LNCAP (cell line): Measurements from ENCODE around the gene SDF4.

Experiments
- CTCF ChIP-seq: fragments of 450-650 bp; IDR thresholded peaks from 2 replicates; pipeline ENCODE4 v1.5.1; 2017; ENCODE audit warnings: mild to moderate bottlenecking

Gene SDF4

DNA sequence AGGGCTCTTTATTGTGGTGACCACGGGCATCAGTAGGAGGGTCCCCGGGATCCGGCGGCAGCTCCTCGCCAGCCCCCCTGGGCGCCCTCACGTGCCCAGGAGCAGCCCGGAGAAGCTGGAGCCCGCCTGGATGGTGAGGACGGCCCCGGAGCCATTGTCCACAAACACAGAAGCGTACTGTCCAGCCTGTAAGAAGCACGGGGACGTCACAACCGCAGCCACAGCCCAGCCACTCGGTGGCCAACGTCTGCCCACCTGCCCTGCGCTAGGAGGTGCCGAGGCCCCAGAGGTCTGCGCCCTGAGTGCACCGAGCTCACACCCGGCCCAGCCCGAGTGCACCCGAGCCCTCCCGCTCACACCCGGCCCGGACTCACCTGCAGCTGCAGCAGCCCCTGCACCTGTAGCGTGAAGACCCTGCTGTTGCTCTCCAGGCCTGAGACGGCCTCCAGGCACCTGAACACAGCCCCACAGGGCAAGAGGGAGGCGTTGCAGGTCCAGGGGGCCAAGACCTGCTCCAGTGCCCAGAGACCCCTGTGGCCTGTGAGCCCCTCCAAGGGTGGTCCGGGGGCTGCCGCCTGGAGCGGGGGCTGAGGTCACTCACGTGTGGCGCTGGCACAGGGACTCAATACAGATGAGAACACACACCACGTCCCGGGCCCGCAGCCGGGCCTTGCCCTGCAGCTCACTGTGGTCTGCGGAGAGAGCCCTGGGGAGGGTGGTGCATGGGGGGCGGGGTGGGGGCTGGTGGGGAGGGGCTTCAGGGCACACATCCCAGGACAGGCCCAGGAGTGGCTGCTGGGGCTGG lies 10.9 kb upstream of the SDF4 start:
- no peak for TF ChIP-seq CTCF

- no peak for TF ChIP-seq CTCF
Measured at GRCh38 chr1:1241588-1242219, 9.9 kb upstream of the SDF4 start.

DNA sequence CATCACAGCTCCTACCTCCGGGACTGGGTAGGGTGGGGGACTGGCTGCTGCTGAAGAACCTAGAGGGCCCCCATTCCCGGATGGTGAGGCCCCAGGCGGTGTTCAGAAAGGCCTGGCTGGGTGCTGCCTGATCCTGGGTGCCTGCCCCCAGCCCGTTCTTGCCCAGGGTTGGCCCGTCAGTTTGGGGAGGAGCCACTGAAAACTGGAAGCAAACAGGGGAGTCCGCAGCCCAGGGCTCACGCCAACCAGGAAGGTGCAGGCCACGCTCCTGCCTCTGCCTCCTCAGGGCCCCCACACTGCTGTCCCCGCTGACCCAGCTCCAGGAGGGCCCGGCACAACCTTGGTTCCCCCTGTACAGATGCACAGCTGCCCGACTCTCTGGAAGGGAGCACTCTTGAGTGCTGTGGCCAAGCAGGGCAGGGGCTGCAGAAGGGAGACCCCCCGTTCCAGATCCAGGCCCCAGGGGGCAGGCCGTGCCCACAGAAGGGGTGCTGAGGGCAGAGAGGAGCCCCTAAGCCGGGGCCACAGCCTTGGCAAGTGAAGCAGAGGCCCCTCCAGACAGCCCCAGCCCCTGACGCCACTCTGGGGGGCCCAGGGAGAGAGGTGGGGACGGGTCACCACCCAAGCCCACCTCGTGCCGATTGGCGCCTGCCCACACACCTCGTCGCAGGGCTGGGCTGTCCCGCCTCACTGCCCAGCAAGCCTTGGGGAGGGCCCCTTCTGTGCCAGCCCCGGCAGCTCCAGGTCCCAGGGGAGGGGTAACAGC lies 9.2 kb upstream of the SDF4 start:
- no peak for TF ChIP-seq CTCF

GRCh38 chr1:1240348-1240732 lies 8.5 kb upstream of the SDF4 start:
- TF ChIP-seq CTCF = no peak

DNA sequence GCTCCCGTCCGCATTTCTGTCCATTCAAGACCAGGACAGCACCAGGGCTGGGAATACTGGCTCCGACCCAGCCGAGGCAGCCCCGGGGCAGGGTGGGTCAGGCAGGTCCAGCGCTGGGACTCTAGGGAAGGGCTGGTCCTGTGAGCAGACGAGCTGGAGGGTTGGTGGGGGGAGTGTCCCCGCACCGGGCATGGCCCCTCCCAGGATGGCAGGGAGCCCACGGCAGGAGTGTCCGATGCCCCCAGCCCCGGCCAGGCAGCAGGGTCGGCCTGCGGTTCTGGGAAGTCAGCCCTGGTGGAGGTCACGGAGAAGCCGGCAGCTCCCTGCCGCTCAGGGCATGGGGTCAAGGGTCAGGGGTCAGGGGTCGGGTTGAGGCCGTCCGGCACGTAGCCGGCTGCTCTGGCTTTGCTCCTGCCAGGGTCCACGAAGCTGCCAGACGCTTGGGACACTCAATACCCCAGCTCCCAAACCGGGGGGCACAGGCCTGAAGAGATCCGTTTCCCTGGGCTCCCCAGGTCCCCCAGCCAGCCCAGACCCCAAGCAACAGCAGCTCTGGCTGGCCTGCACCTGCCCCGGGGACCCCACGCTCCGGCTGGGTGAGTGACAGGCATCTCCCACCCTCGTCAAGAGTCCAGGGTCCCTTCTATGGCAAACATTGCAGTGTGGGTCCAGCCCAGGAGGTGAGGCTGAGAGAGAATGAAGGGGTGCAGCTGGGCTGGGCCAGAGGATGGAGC lies 8.0 kb upstream of the SDF4 start:
- TF ChIP-seq CTCF = no peak

GRCh38 chr1:1239227-1239613 lies 7.4 kb upstream of the SDF4 start:
- TF ChIP-seq CTCF = no peak

DNA sequence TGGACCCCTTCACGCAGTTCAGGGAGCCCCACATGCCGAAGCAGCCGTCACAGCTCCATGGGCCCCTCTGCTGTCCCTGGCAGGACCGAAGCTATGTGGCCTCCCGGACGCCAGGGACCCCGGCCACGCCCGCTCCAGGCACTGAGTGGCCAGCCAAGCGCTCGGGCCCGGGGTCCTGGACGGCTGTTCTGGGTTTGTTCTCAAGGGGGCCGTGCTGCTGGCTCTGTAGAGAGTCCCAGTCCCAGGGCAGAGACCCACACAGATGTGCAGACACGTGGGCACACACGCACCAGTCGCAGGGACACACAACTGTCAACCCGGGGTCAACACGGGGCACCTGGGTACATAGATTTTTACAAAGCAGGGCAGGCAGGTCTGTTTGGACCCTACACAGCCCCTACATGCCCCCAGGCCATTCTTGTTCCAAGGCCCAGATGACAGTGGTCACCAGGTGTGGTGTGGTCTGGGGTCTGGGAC lies 6.9 kb upstream of the SDF4 start:
- TF ChIP-seq CTCF = no peak
